ENCODE measurements around the gene SOBP. TPM values are rescaled to one million over a fixed set of nuclear protein-coding genes. Genes with fewer than 3 reads are reported as not detected.

The SOBP gene
- total RNA-seq, 2 donors from 2014 or later, result 0.06 TPM; not detected in 1

GRCh38 chr6:107641500-107641941 is 151.6 kb downstream of the SOBP start:
- H3K36me3 Mint-ChIP-seq (ENCODE audit: low read depth), result no peaks in the 10 kb centered on the region
- ATAC-seq (replicated peaks), result no peak
- H3K27ac Mint-ChIP-seq, result no peak overlapping the region
- H3K4me1 Mint-ChIP-seq, result no peaks in the 10 kb centered on the region
- peaks cover 40% of the 10 kb centered on the region for H3K27me3 Mint-ChIP-seq
- no peak overlapping the region for H3K4me3 Mint-ChIP-seq
- H3K9me3 Mint-ChIP-seq, result no peaks in the 10 kb centered on the region

GRCh38 chr6:107642095-107642860 is 152.4 kb downstream of the SOBP start:
- Mint-ChIP-seq H3K9me3 (no peaks in the 10 kb centered on the region), H3K4me1 (no peaks in the 10 kb centered on the region), H3K4me3 (no peak overlapping the region), H3K27ac (no peak overlapping the region), H3K36me3 (ENCODE audit: low read depth) (no peaks in the 10 kb centered on the region), H3K27me3 (peaks cover 34% of the 10 kb centered on the region)
- ATAC-seq (replicated peaks), result no peak

- H3K4me1 Mint-ChIP-seq, result no peaks in the 10 kb centered on the region
- peaks cover 34% of the 10 kb centered on the region for H3K27me3 Mint-ChIP-seq
- no peak overlapping the region for H3K27ac Mint-ChIP-seq
- ATAC-seq (replicated peaks), result no peak
- H3K4me3 Mint-ChIP-seq, result no peak overlapping the region
- H3K36me3 Mint-ChIP-seq (ENCODE audit: low read depth), result no peaks in the 10 kb centered on the region
- H3K9me3 Mint-ChIP-seq, result no peaks in the 10 kb centered on the region
These were observed 153.0 kb downstream of the SOBP start for GRCh38 chr6:107642861-107643328.

GRCh38 chr6:107644513-107644912 is 154.6 kb downstream of the SOBP start:
- no peak overlapping the region for H3K27ac Mint-ChIP-seq
- H3K9me3 Mint-ChIP-seq, result no peaks in the 10 kb centered on the region
- no peaks in the 10 kb centered on the region for H3K4me1 Mint-ChIP-seq

GRCh38 chr6:107645740-107646139 is 155.8 kb downstream of the SOBP start:
- Mint-ChIP-seq H3K4me1 (no peaks in the 10 kb centered on the region), H3K27ac (no peak overlapping the region), H3K4me3 (no peak overlapping the region), H3K36me3 (ENCODE audit: low read depth) (no peaks in the 10 kb centered on the region), H3K27me3 (peaks cover 17% of the 10 kb centered on the region), H3K9me3 (no peaks in the 10 kb centered on the region)
- ATAC-seq (replicated peaks), result no peak

More at GRCh38 chr6:107644513-107644912, 154.6 kb downstream of the SOBP start:
- no peak overlapping the region for H3K4me3 Mint-ChIP-seq
- no peaks in the 10 kb centered on the region for H3K36me3 Mint-ChIP-seq (ENCODE audit: low read depth)
- ATAC-seq (replicated peaks), result no peak
- H3K27me3 Mint-ChIP-seq, result peaks cover 29% of the 10 kb centered on the region

GRCh38 chr6:107646176-107646575 is 156.3 kb downstream of the SOBP start:
- Mint-ChIP-seq H3K4me3 (no peak overlapping the region), H3K4me1 (no peaks in the 10 kb centered on the region), H3K27me3 (peaks cover 15% of the 10 kb centered on the region), H3K27ac (no peak overlapping the region), H3K9me3 (no peaks in the 10 kb centered on the region), H3K36me3 (ENCODE audit: low read depth) (no peaks in the 10 kb centered on the region)
- ATAC-seq (replicated peaks), result no peak

GRCh38 chr6:107646776-107647438 is 157.0 kb downstream of the SOBP start:
- no peak overlapping the region for H3K4me3 Mint-ChIP-seq
- no peaks in the 10 kb centered on the region for H3K4me1 Mint-ChIP-seq
- H3K36me3 Mint-ChIP-seq (ENCODE audit: low read depth), result no peaks in the 10 kb centered on the region
- no peaks in the 10 kb centered on the region for H3K9me3 Mint-ChIP-seq
- H3K27me3 Mint-ChIP-seq, result peaks cover 12% of the 10 kb centered on the region
- no peak for ATAC-seq (replicated peaks)
- no peak overlapping the region for H3K27ac Mint-ChIP-seq

- Mint-ChIP-seq H3K4me1 (no peaks in the 10 kb centered on the region), H3K36me3 (ENCODE audit: low read depth) (no peaks in the 10 kb centered on the region), H3K4me3 (no peak overlapping the region), H3K27me3 (peaks cover 9% of the 10 kb centered on the region), H3K27ac (no peak overlapping the region), H3K9me3 (no peaks in the 10 kb centered on the region)
- no peak for ATAC-seq (replicated peaks)
These were observed 157.6 kb downstream of the SOBP start for GRCh38 chr6:107647439-107647948.

- H3K9me3 Mint-ChIP-seq, result no peaks in the 10 kb centered on the region
- no peak overlapping the region for H3K4me3 Mint-ChIP-seq
- H3K36me3 Mint-ChIP-seq (ENCODE audit: low read depth), result no peaks in the 10 kb centered on the region
- no peaks in the 10 kb centered on the region for H3K4me1 Mint-ChIP-seq
- peaks cover 9% of the 10 kb centered on the region for H3K27me3 Mint-ChIP-seq
- ATAC-seq (replicated peaks), result no peak
- no peak overlapping the region for H3K27ac Mint-ChIP-seq
These were observed 159.1 kb downstream of the SOBP start for GRCh38 chr6:107648983-107649382.

- Mint-ChIP-seq H3K27ac (no peak overlapping the region), H3K27me3 (peaks cover 8% of the 10 kb centered on the region), H3K36me3 (ENCODE audit: low read depth) (no peaks in the 10 kb centered on the region), H3K4me1 (no peaks in the 10 kb centered on the region), H3K4me3 (no peak overlapping the region), H3K9me3 (no peaks in the 10 kb centered on the region)
- ATAC-seq (replicated peaks), result no peak
These were observed 162.7 kb downstream of the SOBP start for GRCh38 chr6:107652526-107653182.

- ATAC-seq (replicated peaks), result no peak
- H3K27me3 Mint-ChIP-seq, result peaks cover 8% of the 10 kb centered on the region
- no peak overlapping the region for H3K4me3 Mint-ChIP-seq
- H3K36me3 Mint-ChIP-seq (ENCODE audit: low read depth), result no peaks in the 10 kb centered on the region
- no peak overlapping the region for H3K27ac Mint-ChIP-seq
- no peaks in the 10 kb centered on the region for H3K4me1 Mint-ChIP-seq
- no peaks in the 10 kb centered on the region for H3K9me3 Mint-ChIP-seq
These were observed 163.3 kb downstream of the SOBP start for GRCh38 chr6:107653183-107653580.

- Mint-ChIP-seq H3K9me3 (no peaks in the 10 kb centered on the region), H3K4me1 (no peaks in the 10 kb centered on the region), H3K27me3 (peaks cover 8% of the 10 kb centered on the region), H3K4me3 (no peak overlapping the region), H3K36me3 (ENCODE audit: low read depth) (no peaks in the 10 kb centered on the region), H3K27ac (no peak overlapping the region)
- ATAC-seq (replicated peaks), result no peak
These were observed 164.0 kb downstream of the SOBP start for GRCh38 chr6:107653861-107654394.

GRCh38 chr6:107654764-107655163 is 164.8 kb downstream of the SOBP start:
- Mint-ChIP-seq H3K27ac (no peak overlapping the region), H3K36me3 (ENCODE audit: low read depth) (no peaks in the 10 kb centered on the region), H3K27me3 (peaks cover 8% of the 10 kb centered on the region), H3K4me1 (no peaks in the 10 kb centered on the region), H3K9me3 (no peaks in the 10 kb centered on the region), H3K4me3 (no peak overlapping the region)
- ATAC-seq (replicated peaks), result no peak

GRCh38 chr6:107655245-107655644 is 165.3 kb downstream of the SOBP start:
- ATAC-seq (replicated peaks), result no peak
- Mint-ChIP-seq H3K27ac (no peak overlapping the region), H3K36me3 (ENCODE audit: low read depth) (no peaks in the 10 kb centered on the region), H3K9me3 (no peaks in the 10 kb centered on the region), H3K4me1 (no peaks in the 10 kb centered on the region), H3K27me3 (peaks cover 8% of the 10 kb centered on the region), H3K4me3 (no peak overlapping the region)
